HepG2 (cell line): ENCODE data around the gene ALG11. TPM values are rescaled to one million over a fixed set of nuclear protein-coding genes. Genes with fewer than 3 reads are reported as not detected.

ENCODE experiments used
- ATAC-seq: fragments of 200-7000 bp; cut with Tn5 transposase; 3 replicates; pipeline ENCODE4 v1.9.1; 2020; ENCODE audit warnings: mild to moderate bottlenecking, moderate library complexity
- BruUV-seq: library from RNA; stranded (reverse); fragments of 400-500 nt; replicated peaks from 2 replicates; lab custom pipeline; 2021; lab: Mats Ljungman, UMichigan
- CTCF ChIA-PET: fragments of 300-600 bp; formaldehyde crosslinking; extraction: SDS; loops from one replicate; lab custom pipeline; 2021; ENCODE audit warnings: low total read pairs, inconsistent platforms, low intra/inter-chr PET ratio; lab: Yijun Ruan, JAX
- POLR2A ChIA-PET: fragments of 350-600 bp; sonication (Branson Sonifier 250); formaldehyde crosslinking; loops from one replicate; lab custom pipeline; 2020; ENCODE audit warnings: antibody characterized with exemption, inconsistent platforms; lab: Yijun Ruan, JAX
- DNase-seq: peaks from one replicate; pipeline ENCODE4 v3.0.0-alpha.2; 2015; ENCODE audit warnings: low spot score
- FAIRE-seq: peaks from 3 replicates; lab custom pipeline; 2011; peaks lifted over from hg19 to GRCh38; lab: Jason Lieb, UNC
- H2AFZ ChIP-seq: one replicate; pipeline ENCODE4 v1.6.1; 2011; ENCODE audit warnings: low read length, inconsistent platforms
- H3K27ac ChIP-seq: fragments of 300-600 bp; 3 replicates; pipeline ENCODE4 v1.8.0; 2011; ENCODE audit warnings: mixed run types, mild to moderate bottlenecking, mixed read lengths, low read length, inconsistent platforms; ENCODE audit not compliant: insufficient read depth; ENCODE audit errors: extremely low read length
- H3K27me3 ChIP-seq, 2 experiments: fragments of 200-600 bp in 1 of 2; 2 replicates in 1 of 2; 3 replicates in 1 of 2; pipeline versions ENCODE4 v1.6.0 to v1.8.0; 2011; ENCODE audit warnings: low read length in 2 of 2, mild to moderate bottlenecking in 2 of 2, moderate library complexity in 2 of 2, inconsistent platforms in 1 of 2; ENCODE audit not compliant: insufficient read depth in 2 of 2, control insufficient read depth in 1 of 2
- H3K36me3 ChIP-seq, 2 experiments: fragments of 200-600 bp in 1 of 2; replicated peaks in 1 of 2; 2 replicates in 1 of 2; 3 replicates in 1 of 2; pipeline versions ENCODE4 v1.5.1 to v1.8.0; 2011; ENCODE audit warnings: low read length in 2 of 2, inconsistent platforms in 1 of 2; ENCODE audit not compliant: insufficient read depth in 2 of 2, control insufficient read depth in 1 of 2
- H3K4me1 ChIP-seq: 2 replicates; pipeline ENCODE4 v1.5.1; 2012; ENCODE audit warnings: low read length, inconsistent platforms; ENCODE audit not compliant: insufficient read depth
- H3K4me2 ChIP-seq: 2 replicates; pipeline ENCODE4 v1.6.0; 2011; ENCODE audit warnings: low read depth, low read length, inconsistent platforms
- H3K4me3 ChIP-seq, 3 experiments: fragments of 200-600 bp in 1 of 3; sonication (generic), shearing (Covaris generic) in 1 of 3; replicated peaks in 1 of 3; 2 replicates each; pipeline ENCODE4 v1.5.1; 2011 to 2016; ENCODE audit warnings: low read length in 3 of 3, inconsistent platforms in 2 of 3, low read depth in 2 of 3, mild to moderate bottlenecking in 2 of 3, control low read depth in 1 of 3, mixed read lengths in 1 of 3; ENCODE audit not compliant: insufficient read depth in 1 of 3
- H3K79me2 ChIP-seq: one replicate; pipeline ENCODE4 v1.6.1; 2011; ENCODE audit warnings: low read length, inconsistent platforms; ENCODE audit not compliant: insufficient read depth
- H3K9ac ChIP-seq: 2 replicates; pipeline ENCODE4 v1.6.0; 2011; ENCODE audit warnings: mild to moderate bottlenecking, low read depth, low read length, inconsistent platforms; ENCODE audit not compliant: insufficient read depth
- H3K9me3 ChIP-seq: 2 replicates; pipeline ENCODE4 v1.5.1; 2012; ENCODE audit warnings: mild to moderate bottlenecking, low read length
- H4K20me1 ChIP-seq: 2 replicates; pipeline ENCODE4 v1.6.0; 2011; ENCODE audit warnings: inconsistent platforms, mild to moderate bottlenecking, low read length, moderate library complexity; ENCODE audit not compliant: insufficient read depth
- MBD4 ChIP-seq: IDR thresholded peaks from 2 replicates; pipeline ENCODE4 v1.6.1; 2012; ENCODE audit warnings: low read length, inconsistent platforms, borderline replicate concordance
- RBM22 ChIP-seq: fragments of 200-400 bp; formaldehyde crosslinking; optimal IDR thresholded peaks from 2 replicates; pipeline ENCODE3; 2017; ENCODE audit warnings: mild to moderate bottlenecking, low read length, moderate library complexity
- RNF2 ChIP-seq: fragments of 450-650 bp; conservative IDR thresholded peaks from 2 replicates; pipeline ENCODE4 v1.6.1; 2016; ENCODE audit warnings: low read depth
- SCMH1 ChIP-seq: sonication (generic); formaldehyde crosslinking; IDR thresholded peaks from 2 replicates; pipeline ENCODE4 v1.9.0; 2021; ENCODE audit warnings: missing genetic modification reagents, mild to moderate bottlenecking, borderline replicate concordance
- SIX4 ChIP-seq: sonication (generic); formaldehyde crosslinking; IDR thresholded peaks from 2 replicates; pipeline ENCODE4 v1.4.0; 2020; ENCODE audit warnings: missing genetic modification reagents
- SMAD1 ChIP-seq: sonication (generic); formaldehyde crosslinking; IDR thresholded peaks from 2 replicates; pipeline ENCODE4 v1.4.0; 2020; ENCODE audit warnings: missing genetic modification reagents, low read depth, mild to moderate bottlenecking, borderline replicate concordance
- ZKSCAN8 ChIP-seq: IDR thresholded peaks from 2 replicates; pipeline ENCODE4 v1.6.1; 2016; ENCODE audit warnings: borderline replicate concordance, missing genetic modification reagents, missing compliant biosample characterization
- WGBS: methylation state at CpG from one replicate; pipeline ENCODE4 v1.1.6; 2017; ENCODE audit warnings: low lambda C conversion rate; 5-methylcytosine and 5-hydroxymethylcytosine counted together
- in situ Hi-C: cut with HindIII; loops from 2 replicates; pipeline ENCODE4 v1.10.0; 2017; ENCODE audit warnings: low pct_unique_long_range_greater_than_20kb; ENCODE audit not compliant: extremely low pct_ligation_motif_present
- intact Hi-C: fragments of 100-400 bp; cut with micrococcal nuclease; formaldehyde crosslinking; loops from one replicate; pipeline ENCODE4 v1.10.0; 2022; ENCODE audit not compliant: unreplicated experiment
- polyA plus RNA-seq, 8 experiments: library from polyadenylated mRNA; depleted of rRNA in 3 of 8; stranded (reverse) in 7 of 8; unstranded in 1 of 8; fragments of >200 nt; fragmentation: Illumina TruSeq in 4 of 8; extraction: Trizol in 4 of 8; gene quantifications; 2 replicates each; pipeline versions ENCODE4 v1.2.1 to v1.2.3, GENCODE V29; 2011 to 2016; ENCODE audit warnings: low read depth in 4 of 8, missing spikeins in 1 of 8, mixed read lengths in 1 of 8; ENCODE audit not compliant: insufficient read depth in 1 of 8
- total RNA-seq, 5 experiments: library from RNA; depleted of rRNA; stranded (reverse); fragments of >200 nt; fragmentation: Illumina TruSeq; extraction: Trizol; gene quantifications; 2 replicates each; pipeline ENCODE4 v1.2.3, GENCODE V29; 2016; ENCODE audit warnings: low read depth in 1 of 5
- TF ChIP-seq, protein P1 (sequence below): sonication (generic); formaldehyde crosslinking; IDR thresholded peaks from 2 replicates; pipeline ENCODE4 v1.4.0; 2020; ENCODE audit warnings: mild to moderate bottlenecking, missing genetic modification reagents

ALG11 gene
- total and polyA plus RNA-seq, 2 of the 13 experiments (the other 11 are each of a cell fraction or from before 2014, with no cell fraction given) = 14.7 to 27.9 TPM

DNA sequence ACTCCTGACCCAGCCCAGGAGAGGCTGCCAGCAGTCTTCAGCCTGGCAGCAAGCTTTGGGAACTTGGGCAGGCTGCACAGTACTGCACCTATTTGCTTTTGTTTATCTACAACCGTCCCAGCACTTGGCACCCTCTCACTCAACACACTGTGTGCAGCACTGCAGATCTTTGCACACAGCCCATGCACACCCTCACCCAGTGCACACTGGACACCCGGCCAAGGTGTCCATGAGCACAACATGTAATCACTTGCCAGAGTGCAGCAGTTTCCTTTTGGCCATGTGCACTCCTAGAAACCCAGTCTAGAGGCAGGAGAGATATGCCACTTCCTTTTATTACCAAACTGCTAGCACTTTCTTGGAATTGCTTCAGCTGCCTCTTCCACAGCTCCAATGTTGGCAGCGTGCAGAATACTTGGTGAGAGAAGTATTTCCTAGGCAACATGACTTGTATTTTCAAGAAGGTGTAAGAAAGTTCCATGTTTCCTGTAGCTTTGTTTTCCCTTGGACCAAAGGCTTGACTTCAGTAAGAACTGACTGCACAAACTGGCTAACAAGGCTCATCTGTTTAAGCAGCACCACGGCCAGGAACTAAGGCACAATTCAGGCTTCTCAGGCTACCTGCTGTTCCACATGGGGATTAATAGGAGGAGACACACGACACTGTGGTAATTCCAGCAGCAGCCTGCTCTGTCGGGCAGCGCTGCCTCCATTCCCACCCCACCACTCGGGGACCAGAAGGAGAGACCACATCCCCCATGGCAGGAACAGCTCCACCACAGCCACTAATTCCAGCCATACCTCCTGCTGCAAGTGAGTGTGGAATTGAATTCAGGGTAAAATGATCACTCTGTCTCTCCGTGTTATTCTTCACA, 16.3 kb upstream of the ALG11 start (continued):
- no peak for TF ChIP-seq SIX4 (CRISPR knock-in tag)
- no peak for TF ChIP-seq RNF2
- TF ChIP-seq SCMH1 (CRISPR knock-in tag) = no peak

DNA sequence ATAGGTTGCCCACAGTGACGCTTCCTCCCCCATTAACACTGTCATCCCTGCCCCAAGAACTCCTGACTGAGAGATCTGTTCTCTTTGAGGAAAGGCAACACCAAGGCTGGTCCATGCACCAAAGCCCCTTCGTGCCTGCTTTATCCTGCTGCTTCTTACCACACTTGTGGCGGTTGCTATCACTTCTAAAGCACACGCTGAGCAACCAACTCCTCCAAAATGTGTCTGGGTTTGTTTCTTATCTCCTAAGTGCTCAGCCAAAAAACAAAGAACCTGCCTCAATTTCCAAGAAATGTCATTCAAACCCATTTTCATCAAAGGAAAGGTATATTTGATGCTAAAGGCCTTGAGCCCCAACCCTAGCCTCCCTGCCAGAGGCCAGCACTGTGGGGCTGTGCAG, 15.6 kb upstream of the ALG11 start:
- H2AFZ ChIP-seq = no peak overlapping the region
- H3K27ac ChIP-seq = no peak overlapping the region
- no peak for ATAC-seq
- H3K4me1 ChIP-seq = peaks cover 74% of the 10 kb centered on the region
- no peak for DNase-seq
- no peak for FAIRE-seq
- no peaks in the 10 kb centered on the region for H3K9me3 ChIP-seq
- BruUV-seq = TSS peak; percentile 3
- H3K27me3 ChIP-seq = no peaks in the 10 kb centered on the region
- H3K79me2 ChIP-seq = peaks cover 99% of the 10 kb centered on the region
- WGBS = 100% methylated on average over 4 of the region's 4 CpGs
- ChIA-PET POLR2A (no interaction called here), CTCF (no interaction called here)
- H3K4me3 ChIP-seq = no peak overlapping the region
- intact Hi-C loops (no loop called here), in situ Hi-C loops (no loop called here)
- H3K4me2 ChIP-seq = no peak overlapping the region
- H3K36me3 ChIP-seq = peaks cover 0 to 6% of the 10 kb centered on the region in 2 experiments; a peak in 2 of 5 replicates
- no peak overlapping the region for H3K9ac ChIP-seq
- H4K20me1 ChIP-seq = peaks cover 28% of the 10 kb centered on the region
- TF ChIP-seq ZKSCAN8 (CRISPR knock-in tag) (no peak), RBM22 (peak; percentile 42)

DNA sequence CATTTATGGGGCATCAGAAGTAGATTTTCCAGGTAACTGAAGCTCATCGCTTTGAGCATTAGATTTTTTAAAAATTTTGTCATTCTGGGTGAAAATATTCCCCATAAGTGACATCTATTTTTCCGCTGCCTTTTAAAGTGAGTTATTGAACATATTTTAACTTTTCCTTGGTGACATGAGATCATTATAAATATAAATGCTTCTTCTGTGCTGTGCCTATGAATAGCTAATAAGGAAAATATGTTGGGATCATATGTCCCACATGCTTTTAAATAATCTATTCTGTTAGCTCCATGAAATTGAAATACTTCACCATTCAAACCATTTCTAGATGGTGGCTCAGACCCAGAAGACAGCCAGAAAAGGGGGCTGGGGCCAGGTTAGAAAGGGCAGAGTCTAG, 15.0 kb upstream of the ALG11 start:
- ChIA-PET POLR2A (interaction anchor here (3.4 kb wide), 1 partner anchor 19 kb away, joined by 25 read pairs; no protein-coding TSS in a partner anchor), CTCF (interaction anchor here (1.4 kb wide), 1 partner anchor 29 kb away, joined by 3 read pairs; no protein-coding TSS in a partner anchor)
- Histone ChIP-seq H3K27me3 (no peaks in the 10 kb centered on the region), H3K9me3 (no peaks in the 10 kb centered on the region), H3K27ac (peak overlapping the region; percentile 79), H3K4me1 (peaks cover 79% of the 10 kb centered on the region), H2AFZ (no peak overlapping the region), H3K4me2 (peak overlapping the region; percentile 75; the same call in 1 of the 2 replicates), H3K36me3 (peaks cover 0 to 6% of the 10 kb centered on the region in 2 experiments; a peak in 2 of 5 replicates), H3K79me2 (peaks cover 99% of the 10 kb centered on the region), H4K20me1 (peaks cover 28% of the 10 kb centered on the region), H3K4me3 (no peak overlapping the region), H3K9ac (no peak overlapping the region)
- ATAC-seq (no peak), FAIRE-seq (no peak), DNase-seq (no peak)
- intact Hi-C loops = no loop called here
- BruUV-seq = no TSS peak
- 97% methylated on average over 2 of the region's 2 CpGs for WGBS
- no peak for TF ChIP-seq MBD4
- no peak for TF ChIP-seq SMAD1 (CRISPR knock-in tag)
- TF ChIP-seq, protein P1, sequence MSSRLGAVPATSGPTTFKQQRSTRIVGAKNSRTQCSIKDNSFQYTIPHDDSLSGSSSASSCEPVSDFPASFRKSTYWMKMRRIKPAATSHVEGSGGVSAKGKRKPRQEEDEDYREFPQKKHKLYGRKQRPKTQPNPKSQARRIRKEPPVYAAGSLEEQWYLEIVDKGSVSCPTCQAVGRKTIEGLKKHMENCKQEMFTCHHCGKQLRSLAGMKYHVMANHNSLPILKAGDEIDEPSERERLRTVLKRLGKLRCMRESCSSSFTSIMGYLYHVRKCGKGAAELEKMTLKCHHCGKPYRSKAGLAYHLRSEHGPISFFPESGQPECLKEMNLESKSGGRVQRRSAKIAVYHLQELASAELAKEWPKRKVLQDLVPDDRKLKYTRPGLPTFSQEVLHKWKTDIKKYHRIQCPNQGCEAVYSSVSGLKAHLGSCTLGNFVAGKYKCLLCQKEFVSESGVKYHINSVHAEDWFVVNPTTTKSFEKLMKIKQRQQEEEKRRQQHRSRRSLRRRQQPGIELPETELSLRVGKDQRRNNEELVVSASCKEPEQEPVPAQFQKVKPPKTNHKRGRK (CRISPR knock-in tag) = no peak
- in situ Hi-C loops = no loop called here
